Measurements from ENCODE around the gene CDC42EP4. TPM values are rescaled to one million over a fixed set of nuclear protein-coding genes. Genes with fewer than 3 reads are reported as not detected.

CDC42EP4 gene
- total RNA-seq, 2 experiments from 2014 or later = 1.7 to 2.1 TPM

GRCh38 chr17:73302189-73302588, 9.6 kb downstream of the CDC42EP4 start:
- CTCF ChIA-PET = interaction anchor here (0.6 to 1.1 kb wide), 4 partner anchors 75 to 517 kb away, joined by 3 read pairs; no protein-coding TSS in a partner anchor
- no peak overlapping the region for H3K27ac Mint-ChIP-seq
- no peak overlapping the region for H3K4me3 Mint-ChIP-seq
- no peaks in the 10 kb centered on the region for H3K36me3 Mint-ChIP-seq (ENCODE audit: low read depth)
- intact Hi-C loops (cut with micrococcal nuclease) = no loop called here
- DNase-seq = no peak
- H3K9me3 Mint-ChIP-seq = no peaks in the 10 kb centered on the region
- peaks cover 6% of the 10 kb centered on the region for H3K27me3 Mint-ChIP-seq (ENCODE audit: low read depth)
- H3K4me1 Mint-ChIP-seq (ENCODE audit: low read depth) = peaks cover 2% of the 10 kb centered on the region

DNA sequence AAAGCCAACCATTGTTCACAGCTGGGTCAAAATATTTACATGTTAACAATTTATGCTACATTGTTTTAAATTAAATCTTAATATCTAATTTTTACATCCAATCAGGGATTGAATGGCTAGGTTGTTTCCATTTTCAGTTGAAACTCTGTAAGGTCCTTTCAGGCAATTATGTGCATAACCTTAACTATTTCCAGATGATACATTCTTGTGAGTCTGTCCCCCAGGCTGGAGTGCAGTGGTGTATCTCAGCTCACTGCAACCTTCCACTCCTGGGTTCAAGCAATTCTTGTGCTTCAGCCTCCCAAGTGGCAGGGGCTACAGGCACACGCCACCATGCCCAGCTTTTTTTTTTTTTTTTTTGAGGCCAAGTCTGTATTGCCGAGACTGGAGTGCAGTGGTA, 10.4 kb downstream of the CDC42EP4 start:
- intact Hi-C loops (cut with micrococcal nuclease) = no loop called here
- CTCF ChIA-PET = interaction anchor here (0.6 to 1.1 kb wide), 3 partner anchors 10 to 78 kb away, joined by 3 read pairs; no protein-coding TSS in a partner anchor
- H3K4me3 Mint-ChIP-seq = no peak overlapping the region

GRCh38 chr17:73300392-73300791, 11.4 kb downstream of the CDC42EP4 start:
- no peak for DNase-seq
- peaks cover 6% of the 10 kb centered on the region for H3K27me3 Mint-ChIP-seq (ENCODE audit: low read depth)
- H3K4me3 Mint-ChIP-seq = no peak overlapping the region
- intact Hi-C loops (cut with micrococcal nuclease) = no loop called here
- peaks cover 2% of the 10 kb centered on the region for H3K4me1 Mint-ChIP-seq (ENCODE audit: low read depth)
- no peaks in the 10 kb centered on the region for H3K36me3 Mint-ChIP-seq (ENCODE audit: low read depth)
- no peaks in the 10 kb centered on the region for H3K9me3 Mint-ChIP-seq
- H3K27ac Mint-ChIP-seq = no peak overlapping the region
- CTCF ChIA-PET = no interaction called here

More for the DNA sequence above, 10.4 kb downstream of the CDC42EP4 start:
- Mint-ChIP-seq H3K9me3 (no peaks in the 10 kb centered on the region), H3K4me1 (ENCODE audit: low read depth) (peaks cover 2% of the 10 kb centered on the region), H3K27me3 (ENCODE audit: low read depth) (peaks cover 6% of the 10 kb centered on the region), H3K27ac (no peak overlapping the region), H3K36me3 (ENCODE audit: low read depth) (no peaks in the 10 kb centered on the region)
- no peak for DNase-seq

DNA sequence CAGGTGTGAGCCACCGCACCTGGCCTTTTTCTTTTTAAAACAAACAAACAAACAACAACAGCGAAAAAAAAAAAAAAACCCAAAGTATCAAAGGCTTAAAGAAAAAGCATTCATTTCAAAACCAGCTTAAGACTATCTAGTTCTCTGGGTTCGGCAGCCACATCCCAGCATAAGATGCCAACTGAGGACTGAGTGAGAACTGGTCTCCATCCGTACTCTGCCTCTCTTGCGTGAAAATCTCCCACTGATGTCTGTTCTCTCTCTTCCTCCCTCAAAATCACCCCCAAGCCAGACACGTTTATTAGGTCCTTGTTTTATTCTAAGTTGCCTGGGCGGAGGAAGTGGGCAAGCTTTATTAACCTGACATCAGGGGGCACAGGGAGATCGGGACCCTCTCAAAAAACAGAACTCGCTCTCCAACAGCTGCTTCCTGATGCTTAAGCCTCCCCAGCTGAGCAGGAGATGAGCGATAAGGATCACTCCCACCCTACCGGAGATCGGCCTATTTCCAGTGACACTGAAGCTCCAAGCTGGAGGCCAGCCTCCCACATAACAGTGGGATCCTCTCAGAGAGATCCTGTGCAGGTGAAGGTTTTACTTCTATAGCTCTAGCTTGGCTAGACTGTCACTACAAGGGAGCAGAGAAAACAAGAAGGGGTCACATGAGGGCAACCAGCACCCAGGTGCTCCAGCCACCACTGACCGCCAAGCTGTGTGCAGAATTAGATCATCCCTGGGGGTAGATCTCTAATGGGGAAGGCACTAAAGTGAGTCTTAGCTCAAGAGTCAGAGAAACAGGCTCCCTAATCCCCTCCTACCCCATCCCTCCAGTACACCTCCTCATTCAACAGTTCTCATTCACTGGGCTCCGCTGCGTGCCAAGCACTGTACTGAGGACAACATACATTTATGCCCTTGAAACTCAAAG, 13.6 kb downstream of the CDC42EP4 start:
- no peak for DNase-seq
- CTCF ChIA-PET = interaction anchor here (0.8 to 1.2 kb wide), 2 partner anchors 12 to 42 kb away, joined by 4 read pairs; no protein-coding TSS in a partner anchor
- intact Hi-C loops (cut with micrococcal nuclease) = no loop called here
- H3K27me3 Mint-ChIP-seq (ENCODE audit: low read depth) = no peaks in the 10 kb centered on the region
- H3K36me3 Mint-ChIP-seq (ENCODE audit: low read depth) = no peaks in the 10 kb centered on the region
- no peak overlapping the region for H3K27ac Mint-ChIP-seq
- H3K4me3 Mint-ChIP-seq = no peak overlapping the region
- no peaks in the 10 kb centered on the region for H3K9me3 Mint-ChIP-seq
- no peaks in the 10 kb centered on the region for H3K4me1 Mint-ChIP-seq (ENCODE audit: low read depth)

GRCh38 chr17:73293480-73293911, 18.3 kb downstream of the CDC42EP4 start:
- Mint-ChIP-seq H3K4me3 (no peak overlapping the region), H3K27me3 (ENCODE audit: low read depth) (no peaks in the 10 kb centered on the region), H3K36me3 (ENCODE audit: low read depth) (no peaks in the 10 kb centered on the region), H3K4me1 (ENCODE audit: low read depth) (peaks cover 7% of the 10 kb centered on the region), H3K9me3 (no peaks in the 10 kb centered on the region), H3K27ac (no peak overlapping the region)
- no peak for DNase-seq
- intact Hi-C loops (cut with micrococcal nuclease) = no loop called here
- CTCF ChIA-PET = no interaction called here

DNA sequence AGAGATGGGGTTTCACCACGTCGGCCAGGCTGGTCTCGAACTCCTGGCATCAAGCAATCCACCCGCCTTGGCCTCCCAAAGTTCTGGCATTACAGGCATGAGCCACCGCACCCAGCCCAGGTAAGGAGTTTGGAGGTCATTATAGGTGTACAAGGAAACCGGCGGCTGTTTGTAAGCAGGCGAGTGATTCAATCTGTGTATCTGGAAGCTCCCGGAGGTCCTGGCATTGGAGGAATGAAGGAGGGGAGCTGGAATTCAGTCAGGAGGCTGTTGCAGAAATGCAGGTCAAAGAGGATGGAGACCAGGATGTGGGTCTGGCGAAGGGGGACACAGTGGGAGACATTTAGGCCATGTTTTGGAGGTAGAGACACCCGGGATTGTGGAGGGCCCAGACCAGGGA, 18.8 kb downstream of the CDC42EP4 start:
- Mint-ChIP-seq H3K9me3 (no peaks in the 10 kb centered on the region), H3K27ac (no peak overlapping the region), H3K4me3 (no peak overlapping the region), H3K36me3 (ENCODE audit: low read depth) (no peaks in the 10 kb centered on the region), H3K4me1 (ENCODE audit: low read depth) (peaks cover 7% of the 10 kb centered on the region), H3K27me3 (ENCODE audit: low read depth) (no peaks in the 10 kb centered on the region)
- intact Hi-C loops (cut with micrococcal nuclease) = no loop called here
- no peak for DNase-seq
- CTCF ChIA-PET = no interaction called here

DNA sequence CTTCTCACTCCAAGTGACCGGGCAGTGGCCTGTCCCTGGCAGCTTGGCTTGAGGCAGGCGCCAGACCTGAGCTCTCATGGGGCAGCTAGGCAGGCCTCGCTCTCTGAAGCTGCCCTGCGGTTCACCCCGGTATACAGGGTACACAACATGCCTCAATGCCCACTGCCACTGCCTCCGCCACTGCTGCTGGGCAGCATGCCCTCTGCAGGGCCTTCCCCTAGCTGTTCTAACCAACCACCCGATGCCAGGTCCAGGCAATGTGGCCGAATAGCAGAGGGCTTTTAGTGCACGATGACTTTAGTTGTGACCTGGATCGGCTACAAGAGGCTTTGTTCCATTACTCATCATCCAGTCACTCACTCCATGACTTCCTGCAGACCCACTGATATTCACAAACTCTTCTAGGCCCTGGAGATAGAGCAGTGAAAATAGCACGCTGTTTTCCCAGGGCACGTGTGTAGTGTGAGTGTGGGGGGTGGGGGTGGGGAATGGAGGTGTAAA, 19.7 kb downstream of the CDC42EP4 start:
- intact Hi-C loops (cut with micrococcal nuclease) = no loop called here
- Mint-ChIP-seq H3K27ac (no peak overlapping the region), H3K4me3 (no peak overlapping the region), H3K36me3 (ENCODE audit: low read depth) (no peaks in the 10 kb centered on the region), H3K27me3 (ENCODE audit: low read depth) (no peaks in the 10 kb centered on the region), H3K4me1 (ENCODE audit: low read depth) (peaks cover 7% of the 10 kb centered on the region), H3K9me3 (no peaks in the 10 kb centered on the region)
- no peak for DNase-seq
- CTCF ChIA-PET = no interaction called here

- Mint-ChIP-seq H3K27me3 (ENCODE audit: low read depth) (no peaks in the 10 kb centered on the region), H3K27ac (no peak overlapping the region), H3K4me3 (no peak overlapping the region), H3K4me1 (ENCODE audit: low read depth) (peaks cover 7% of the 10 kb centered on the region), H3K36me3 (ENCODE audit: low read depth) (no peaks in the 10 kb centered on the region), H3K9me3 (no peaks in the 10 kb centered on the region)
- intact Hi-C loops (cut with micrococcal nuclease) = no loop called here
- no peak for DNase-seq
- CTCF ChIA-PET = interaction anchor here (0.6 to 1.1 kb wide), 3 partner anchors 10 to 78 kb away, joined by 3 to 4 read pairs (median 3); no protein-coding TSS in a partner anchor
Observed at GRCh38 chr17:73291260-73291801, 20.5 kb downstream of the CDC42EP4 start.

DNA sequence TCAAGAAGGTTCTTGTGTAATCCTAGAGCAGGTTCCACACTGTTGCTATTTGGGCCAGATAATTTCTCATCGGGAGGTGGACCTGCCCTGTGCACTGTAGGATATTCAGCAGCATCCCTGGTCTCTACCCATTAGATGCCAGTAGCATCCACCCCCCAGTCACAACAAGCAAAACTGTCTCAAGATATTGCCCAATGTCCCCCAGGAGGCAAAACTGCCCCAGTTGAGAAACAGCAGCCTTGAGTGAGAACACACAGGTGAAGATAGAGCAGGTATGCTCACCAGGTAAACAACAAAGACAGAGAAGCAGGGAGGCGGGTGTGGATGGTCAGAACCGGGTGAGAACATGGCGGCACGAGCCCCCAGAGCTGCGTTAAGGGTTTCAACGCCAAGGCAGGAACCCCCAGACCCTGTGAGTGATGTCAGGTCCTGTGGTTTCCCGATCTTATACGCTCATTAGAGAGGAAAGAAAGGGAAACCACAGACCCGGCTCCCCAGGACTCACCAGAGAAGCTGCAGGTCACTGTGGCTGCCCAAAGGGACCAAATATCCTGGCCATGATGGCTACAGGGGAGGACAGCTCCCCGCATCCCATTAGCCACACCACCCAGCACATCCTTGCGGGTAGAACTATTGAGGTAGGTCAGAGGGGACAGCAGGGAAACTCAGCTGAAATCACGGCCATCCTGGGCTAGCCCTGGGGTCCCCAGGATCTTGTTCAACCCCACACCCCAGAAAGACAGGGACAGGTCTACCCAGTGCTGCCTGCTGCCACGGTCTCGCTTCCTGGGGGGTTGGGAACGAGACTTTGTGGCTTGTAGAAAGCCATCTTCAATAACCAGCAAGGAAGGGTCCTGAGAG, 21.2 kb downstream of the CDC42EP4 start:
- no peak for DNase-seq
- Mint-ChIP-seq H3K27me3 (ENCODE audit: low read depth) (no peaks in the 10 kb centered on the region), H3K9me3 (no peaks in the 10 kb centered on the region), H3K36me3 (ENCODE audit: low read depth) (no peaks in the 10 kb centered on the region), H3K4me1 (ENCODE audit: low read depth) (peaks cover 7% of the 10 kb centered on the region), H3K4me3 (no peak overlapping the region), H3K27ac (no peak overlapping the region)
- CTCF ChIA-PET = interaction anchor here (0.6 to 1.1 kb wide), 3 partner anchors 11 to 79 kb away, joined by 3 to 4 read pairs (median 3); no protein-coding TSS in a partner anchor
- intact Hi-C loops (cut with micrococcal nuclease) = no loop called here

DNA sequence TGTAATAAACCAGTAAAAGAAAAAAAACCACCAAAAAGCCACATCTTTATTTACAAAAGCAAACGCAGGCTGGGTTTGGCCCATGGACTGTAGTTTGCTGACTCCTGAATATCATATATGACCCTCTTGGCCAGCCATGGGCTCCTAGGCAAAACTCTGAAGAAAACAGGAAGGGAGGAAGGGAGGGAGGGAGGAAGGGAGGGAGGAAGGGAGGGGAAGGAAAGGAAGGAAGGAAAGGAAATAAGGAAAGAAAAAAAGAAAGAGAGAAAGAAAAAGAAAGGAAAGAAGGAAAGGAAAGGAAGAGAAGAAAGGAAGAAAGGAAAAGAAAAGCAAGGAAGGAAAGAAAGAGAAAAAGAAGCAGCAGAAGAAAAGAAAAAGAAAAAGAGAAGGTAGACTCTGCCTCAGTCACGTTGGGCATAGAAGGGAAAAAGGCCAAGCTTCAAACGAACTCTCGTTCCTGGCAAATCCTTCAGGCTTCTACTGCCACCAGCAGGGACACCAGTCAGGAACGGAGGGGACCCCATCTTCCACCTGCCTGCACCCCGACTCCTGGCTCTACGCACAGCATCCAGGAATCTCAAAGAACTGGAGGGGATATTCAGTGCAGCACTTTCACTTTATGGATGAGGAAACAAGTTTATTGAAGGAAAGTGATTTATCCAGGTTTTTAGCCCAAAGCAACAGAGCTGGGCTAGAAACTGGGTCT, 22.1 kb downstream of the CDC42EP4 start:
- Mint-ChIP-seq H3K9me3 (no peaks in the 10 kb centered on the region), H3K36me3 (ENCODE audit: low read depth) (no peaks in the 10 kb centered on the region), H3K27ac (no peak overlapping the region), H3K4me1 (ENCODE audit: low read depth) (peaks cover 7% of the 10 kb centered on the region), H3K4me3 (no peak overlapping the region), H3K27me3 (ENCODE audit: low read depth) (no peaks in the 10 kb centered on the region)
- DNase-seq = no peak
- intact Hi-C loops (cut with micrococcal nuclease) = no loop called here
- CTCF ChIA-PET = no interaction called here

- H3K4me1 Mint-ChIP-seq (ENCODE audit: low read depth) = peaks cover 7% of the 10 kb centered on the region
- DNase-seq = no peak
- no peak overlapping the region for H3K27ac Mint-ChIP-seq
- H3K9me3 Mint-ChIP-seq = no peaks in the 10 kb centered on the region
- H3K36me3 Mint-ChIP-seq (ENCODE audit: low read depth) = no peaks in the 10 kb centered on the region
- CTCF ChIA-PET = interaction anchor here (0.5 to 0.9 kb wide), 2 partner anchors 22 to 81 kb away, joined by 4 read pairs; no protein-coding TSS in a partner anchor
- H3K4me3 Mint-ChIP-seq = no peak overlapping the region
- no peaks in the 10 kb centered on the region for H3K27me3 Mint-ChIP-seq (ENCODE audit: low read depth)
- intact Hi-C loops (cut with micrococcal nuclease) = no loop called here
Observed at GRCh38 chr17:73288534-73289302, 23.1 kb downstream of the CDC42EP4 start.
